ENCODE data around the gene KCNH3. TPM values are rescaled to one million over a fixed set of nuclear protein-coding genes. Genes with fewer than 3 reads are reported as not detected.

Gene KCNH3
- total and polyA plus RNA-seq, 2 of the 13 experiments (the other 11 are each of a cell fraction or from before 2014, with no cell fraction given) = 0.01 to 0.07 TPM

- TF ChIP-seq AKNA (CRISPR knock-in tag; IDR thresholded peaks at IDR 0.05; ENCODE audit: borderline replicate concordance) (no peak), CTCF (CRISPR knock-in tag; IDR thresholded peaks at IDR 0.05) (peak; percentile 23), SOX6 (IDR thresholded peaks at IDR 0.05) (no peak), SOX6 (CRISPR knock-in tag; IDR thresholded peaks at IDR 0.05) (no peak), MIER2 (CRISPR knock-in tag; IDR thresholded peaks at IDR 0.05) (no peak), ZNF83 (CRISPR knock-in tag; IDR thresholded peaks at IDR 0.05; ENCODE audit: borderline replicate concordance) (no peak), ZBTB40 (IDR thresholded peaks at IDR 0.05) (no peak), ZBTB40 (CRISPR knock-in tag; IDR thresholded peaks at IDR 0.05) (no peak)
These were observed 899 bp upstream of the KCNH3 start (continued) for GRCh38 chr12:49537752-49538509.

Measured in HepG2 (cell line).